Measurements from ENCODE around the gene ZNF605. TPM values are rescaled to one million over a fixed set of nuclear protein-coding genes. Genes with fewer than 3 reads are reported as not detected.

The ZNF605 gene
- total RNA-seq, 4 donors from 2014 or later, result 3.2 to 10.1 (median 5.1) TPM

DNA sequence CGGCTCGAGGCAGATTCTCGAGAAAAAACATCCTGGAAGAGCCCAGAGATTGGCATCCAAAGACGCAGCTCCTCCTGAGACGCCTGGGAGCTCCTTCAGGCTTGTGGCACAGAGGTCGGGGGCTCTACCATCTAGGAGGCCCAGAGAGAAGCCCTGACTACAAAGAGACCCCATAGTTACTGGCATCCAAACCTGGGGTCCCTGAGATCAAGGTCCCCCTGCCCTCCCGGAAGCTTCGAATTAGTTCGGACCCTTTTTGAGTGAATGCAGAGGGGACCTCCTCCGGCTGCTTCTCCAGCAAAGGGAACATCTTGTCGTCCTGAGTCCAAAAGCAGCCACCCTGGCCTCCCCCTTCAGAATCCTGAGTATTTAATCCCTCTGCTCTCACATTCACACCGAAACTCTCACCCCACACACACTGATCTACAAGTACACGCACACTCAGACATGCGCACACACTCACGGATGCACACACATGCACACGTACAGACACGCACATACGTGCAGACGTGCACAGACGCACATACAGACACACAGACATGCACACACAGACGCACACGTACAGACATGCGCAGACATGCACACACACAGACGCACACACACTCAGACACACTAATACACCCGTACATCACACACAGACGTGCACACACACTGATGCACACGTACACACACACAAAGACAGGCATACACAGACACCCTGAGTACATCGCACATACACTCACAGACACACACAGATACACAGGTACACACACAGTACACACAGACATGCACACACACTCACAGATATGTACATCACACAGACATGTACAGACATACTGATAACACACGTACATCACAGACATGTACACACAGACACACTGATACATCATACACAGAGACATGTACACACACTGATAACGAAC lies 5.9 kb downstream of the ZNF605 start:
- intact Hi-C loops (cut with DNase I), result no loop called here
- peaks cover 0 to 8% (median 8%) of the 10 kb centered on the region in 3 donors for H3K4me1 ChIP-seq
- DNase-seq, result no peak
- no peaks in the 10 kb centered on the region for H3K27me3 ChIP-seq
- no peak for TF ChIP-seq POLR2A (IDR thresholded peaks at IDR 0.05)
- TF ChIP-seq, protein P1, sequence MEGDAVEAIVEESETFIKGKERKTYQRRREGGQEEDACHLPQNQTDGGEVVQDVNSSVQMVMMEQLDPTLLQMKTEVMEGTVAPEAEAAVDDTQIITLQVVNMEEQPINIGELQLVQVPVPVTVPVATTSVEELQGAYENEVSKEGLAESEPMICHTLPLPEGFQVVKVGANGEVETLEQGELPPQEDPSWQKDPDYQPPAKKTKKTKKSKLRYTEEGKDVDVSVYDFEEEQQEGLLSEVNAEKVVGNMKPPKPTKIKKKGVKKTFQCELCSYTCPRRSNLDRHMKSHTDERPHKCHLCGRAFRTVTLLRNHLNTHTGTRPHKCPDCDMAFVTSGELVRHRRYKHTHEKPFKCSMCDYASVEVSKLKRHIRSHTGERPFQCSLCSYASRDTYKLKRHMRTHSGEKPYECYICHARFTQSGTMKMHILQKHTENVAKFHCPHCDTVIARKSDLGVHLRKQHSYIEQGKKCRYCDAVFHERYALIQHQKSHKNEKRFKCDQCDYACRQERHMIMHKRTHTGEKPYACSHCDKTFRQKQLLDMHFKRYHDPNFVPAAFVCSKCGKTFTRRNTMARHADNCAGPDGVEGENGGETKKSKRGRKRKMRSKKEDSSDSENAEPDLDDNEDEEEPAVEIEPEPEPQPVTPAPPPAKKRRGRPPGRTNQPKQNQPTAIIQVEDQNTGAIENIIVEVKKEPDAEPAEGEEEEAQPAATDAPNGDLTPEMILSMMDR (IDR thresholded peaks at IDR 0.05), result no peak
- no peak overlapping the region for H3K27ac ChIP-seq
- H3K4me3 ChIP-seq, result no peak overlapping the region
- H3K36me3 ChIP-seq, result peaks cover 11 to 72% (median 11%) of the 10 kb centered on the region in 3 donors
- 94 to 97% methylated on average over 26 to 30 of the region's 30 CpGs for WGBS, 2 donors
- H3K9me3 ChIP-seq, result peaks cover 10 to 86% (median 84%) of the 10 kb centered on the region in 3 donors

DNA sequence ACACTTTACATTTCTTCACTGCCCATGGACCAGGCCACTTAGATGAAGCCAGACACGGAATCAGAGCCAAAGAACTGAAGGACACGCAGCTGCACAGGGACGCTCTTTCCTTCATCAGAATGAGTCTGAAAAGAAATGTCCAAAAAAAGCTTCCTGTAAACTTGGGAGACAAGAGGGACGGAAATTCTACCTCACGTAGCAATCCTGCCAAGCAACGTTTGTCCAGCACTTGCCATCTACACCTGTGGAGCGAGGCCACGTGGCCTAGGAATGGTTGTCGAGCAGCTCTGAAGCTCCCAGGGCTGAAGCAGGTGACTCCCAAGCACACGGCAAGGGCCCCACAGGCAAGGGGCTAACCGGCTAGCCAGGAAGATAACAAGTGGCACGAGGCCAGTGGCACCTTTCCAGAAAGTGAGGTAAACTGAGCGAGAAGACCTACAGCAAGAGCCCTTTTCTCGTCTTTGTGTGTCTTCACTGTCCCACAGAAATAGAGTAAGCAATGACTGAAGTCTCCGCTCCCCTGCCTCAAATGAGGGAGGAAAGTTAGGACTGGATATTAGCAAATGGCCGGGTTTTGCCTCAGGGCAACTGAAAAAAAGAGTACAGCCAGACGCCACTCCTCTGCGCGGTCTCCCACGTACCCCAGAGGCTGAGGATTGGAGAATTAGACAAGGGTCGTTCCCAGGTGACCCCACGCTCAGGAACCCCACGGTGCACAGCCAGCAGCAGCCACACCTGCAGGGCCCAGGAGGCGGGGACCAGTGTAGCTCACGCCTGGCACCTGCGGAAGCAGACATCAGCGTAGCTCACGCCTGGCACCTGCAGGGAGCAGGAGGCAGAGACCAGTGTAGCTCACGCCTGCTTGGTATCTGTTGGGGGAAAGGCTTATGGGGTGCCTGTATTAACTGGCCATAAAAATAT lies 7.7 kb downstream of the ZNF605 start:
- Histone ChIP-seq H3K27me3 (no peaks in the 10 kb centered on the region), H3K4me1 (no peaks in the 10 kb centered on the region), H3K4me3 (peak overlapping the region in 1 of 4 donors; percentile 12), H3K27ac (no peak overlapping the region), H3K36me3 (peaks cover 26 to 87% (median 28%) of the 10 kb centered on the region in 3 donors), H3K9me3 (peaks cover 10 to 96% (median 96%) of the 10 kb centered on the region in 3 donors)
- intact Hi-C loops (cut with DNase I), result no loop called here
- WGBS, 2 donors, result 97 to 99% methylated on average over 23 to 24 of the region's 29 CpGs
- no peak for DNase-seq
- no peak for TF ChIP-seq POLR2A (IDR thresholded peaks at IDR 0.05)
- TF ChIP-seq, protein P1 (IDR thresholded peaks at IDR 0.05), result no peak

DNA sequence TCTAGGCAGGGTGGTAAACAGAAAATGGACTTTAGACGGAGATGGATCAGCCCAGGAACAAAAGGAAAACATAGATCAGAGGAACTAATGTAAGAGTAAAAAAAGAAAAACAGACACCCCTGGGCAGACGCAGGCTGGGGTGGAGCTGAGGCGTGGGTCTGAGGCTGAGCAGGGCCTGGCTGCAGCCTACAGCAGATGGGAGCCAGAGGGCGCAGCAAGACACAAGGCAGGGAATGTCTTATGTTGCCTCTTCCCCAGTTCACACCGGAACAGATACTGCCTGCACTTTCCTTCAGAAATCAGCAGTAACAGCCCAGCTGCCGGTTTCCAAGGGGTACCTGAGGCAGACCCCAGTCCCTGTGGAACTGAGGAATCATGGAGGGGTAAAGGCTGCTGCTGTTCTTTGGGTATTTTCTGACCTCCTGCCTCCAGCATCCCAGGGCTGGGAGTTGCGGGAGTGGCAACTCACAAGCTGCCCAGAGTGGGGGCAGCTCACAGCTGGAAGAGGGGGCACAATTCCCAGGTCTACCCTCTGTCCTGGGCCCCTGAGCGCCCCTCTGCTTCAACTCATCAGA lies 9.8 kb downstream of the ZNF605 start:
- H3K4me1 ChIP-seq, result no peaks in the 10 kb centered on the region
- H3K9me3 ChIP-seq, result peaks cover 10 to 100% (median 97%) of the 10 kb centered on the region in 3 donors
- 94 to 96% methylated on average over 5 to 7 of the region's 8 CpGs for WGBS, 2 donors
- peaks cover 35 to 91% (median 40%) of the 10 kb centered on the region in 3 donors for H3K36me3 ChIP-seq
- H3K27ac ChIP-seq, result no peak overlapping the region
- TF ChIP-seq POLR2A (IDR thresholded peaks at IDR 0.05), result no peak
- TF ChIP-seq, protein P1 (IDR thresholded peaks at IDR 0.05), result no peak
- no peak overlapping the region for H3K4me3 ChIP-seq
- DNase-seq, result no peak
- no peaks in the 10 kb centered on the region for H3K27me3 ChIP-seq
- intact Hi-C loops (cut with DNase I), result no loop called here

DNA sequence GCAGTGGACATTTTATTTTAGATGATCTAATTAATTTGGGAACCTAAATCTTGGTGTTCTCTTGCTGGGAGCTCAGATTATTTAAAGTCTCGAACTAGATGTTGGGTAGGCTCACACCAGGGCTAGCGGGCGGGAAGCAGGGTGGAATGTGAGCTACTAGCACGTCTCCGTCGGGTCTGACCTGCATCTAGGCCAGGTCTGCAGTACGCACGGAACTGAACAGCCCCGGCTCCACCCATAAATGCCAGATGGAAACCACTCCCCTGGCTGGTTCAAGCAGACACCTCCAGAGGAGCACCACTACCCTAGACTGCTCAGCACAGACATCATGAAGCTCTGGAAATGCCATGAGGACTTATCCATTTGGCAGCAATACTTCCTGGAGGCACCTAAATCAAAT lies 10.3 kb downstream of the ZNF605 start:
- Histone ChIP-seq H3K9me3 (peaks cover 10 to 100% (median 98%) of the 10 kb centered on the region in 3 donors), H3K27ac (no peak overlapping the region), H3K4me1 (no peaks in the 10 kb centered on the region), H3K4me3 (peak overlapping the region in 1 of 4 donors; percentile 6), H3K27me3 (no peaks in the 10 kb centered on the region), H3K36me3 (peaks cover 35 to 97% (median 40%) of the 10 kb centered on the region in 3 donors)
- DNase-seq, result no peak
- TF ChIP-seq, protein P1 (IDR thresholded peaks at IDR 0.05), result no peak
- 98 to 100% methylated on average over 1 to 8 of the region's 9 CpGs for WGBS, 2 donors
- intact Hi-C loops (cut with DNase I), result no loop called here

All from esophagus squamous epithelium (tissue), 5 donors.